H1 (cell line): ENCODE results near the gene ANK2. TPM values are rescaled to one million over a fixed set of nuclear protein-coding genes. Genes with fewer than 3 reads are reported as not detected.

Source experiments
- BRCA1 ChIP-seq: IDR thresholded peaks from 2 replicates; pipeline ENCODE4 v1.6.1; 2012; ENCODE audit warnings: low read depth, low read length, improper control_type of control experiment
- CHD7 ChIP-seq: fragments of 300-600 bp; sonication (generic); IDR thresholded peaks from 2 replicates; pipeline ENCODE4 v1.7.1; 2012; ENCODE audit warnings: low read length, moderate library complexity, mild to moderate bottlenecking, inconsistent platforms; ENCODE audit not compliant: insufficient replicate concordance
- HDAC6 ChIP-seq: IDR thresholded peaks from one replicate; pipeline ENCODE4 v1.7.1; 2012; ENCODE audit warnings: low read depth, mild to moderate bottlenecking, inconsistent platforms, low read length, moderate library complexity
- MAFK ChIP-seq: IDR thresholded peaks from 2 replicates; pipeline ENCODE4 v1.6.1; 2012; ENCODE audit warnings: low read depth, mild to moderate bottlenecking, improper control_type of control experiment, low read length
- SAP30 ChIP-seq: fragments of 300-600 bp; sonication (generic); IDR thresholded peaks from 2 replicates; pipeline ENCODE4 v1.7.1; 2012; ENCODE audit warnings: low read length, moderate library complexity, mild to moderate bottlenecking, inconsistent platforms; ENCODE audit not compliant: insufficient read depth, insufficient replicate concordance
- SIX5 ChIP-seq: IDR thresholded peaks from 2 replicates; pipeline ENCODE4 v1.6.1; 2011; ENCODE audit warnings: mild to moderate bottlenecking, low read depth, low read length
- ZNF274 ChIP-seq: IDR thresholded peaks from 2 replicates; pipeline ENCODE4 v1.7.0; 2012; ENCODE audit warnings: low read length, borderline replicate concordance; ENCODE audit errors: extremely low read depth
- polyA plus RNA-seq, 7 experiments: library from polyadenylated mRNA; depleted of rRNA in 3 of 7; stranded (reverse) in 5 of 7; unstranded in 2 of 7; fragments of >200 nt in 5 of 7; fragments of 200-250 nt in 2 of 7; gene quantifications; 1 replicate in 5 of 7; 2 replicates in 1 of 7; 4 replicates in 1 of 7; pipeline versions ENCODE4 v1.2.1 to v1.2.3, GENCODE V29; 2011 to 2013; ENCODE audit warnings: missing spikeins in 2 of 7, mixed read lengths in 2 of 7
- total RNA-seq: library from RNA; stranded (reverse); fragmentation: NEBNext Ultra II Directional; extraction: Animal tissue kit (Norgen Biotek cat#: 25700); gene quantifications from 2 replicates; pipeline ENCODE4 v1.2.1, GENCODE V29; 2021

ANK2 gene
- total and polyA plus RNA-seq, 2 of the 8 experiments (the other 6 are each of a cell fraction or from before 2014, with no cell fraction given): 14.2 to 35.1 TPM

- TF ChIP-seq CHD7 (no peak), BRCA1 (no peak), MAFK (no peak), ZNF274 (no peak), HDAC6 (no peak), SAP30 (no peak), SIX5 (no peak)
These were observed 261.6 kb downstream of the ANK2 start (continued) for GRCh38 chr4:113311047-113311446.
